ENCODE data around the gene PBX4.

The PBX4 gene

GRCh38 chr19:19515642-19516519 lies 102.6 kb downstream of the PBX4 start, which contains the start of gene NDUFA13 (continued):
- no peak for TF ChIP-seq ZNF280D (tag by site-specific recombination; IDR thresholded peaks at IDR 0.05)
- TF ChIP-seq ZNF747 (tag by site-specific recombination; IDR thresholded peaks at IDR 0.05): no peak
- peak; percentile 98 for TF ChIP-seq YY2 (tag by site-specific recombination; IDR thresholded peaks at IDR 0.05)
- no peak for TF ChIP-seq ZSCAN16 (tag by site-specific recombination; IDR thresholded peaks at IDR 0.05)
- TF ChIP-seq ZNF138 (tag by site-specific recombination; IDR thresholded peaks at IDR 0.05; ENCODE audit: borderline replicate concordance): no peak
- TF ChIP-seq ZNF174 (tag by site-specific recombination; IDR thresholded peaks at IDR 0.05): no peak
- TF ChIP-seq ZNF555 (tag by site-specific recombination; conservative IDR thresholded peaks at IDR 0.05): no peak
- 0 out of 2 replicates have a peak, but pooled peaks have one; percentile 27 for TF ChIP-seq ZNF391 (tag by site-specific recombination; IDR thresholded peaks at IDR 0.05; ENCODE audit: borderline replicate concordance, low read depth)
- no peak for TF ChIP-seq GLIS2 (tag by site-specific recombination; IDR thresholded peaks at IDR 0.05)
- no peak for TF ChIP-seq ZBTB1 (tag by site-specific recombination; IDR thresholded peaks at IDR 0.05)
- no peak for TF ChIP-seq ZNF585B (tag by site-specific recombination; IDR thresholded peaks at IDR 0.05)
- TF ChIP-seq ZXDB (tag by site-specific recombination; IDR thresholded peaks at IDR 0.05): peak; percentile 82; the same call in 1 of the 2 replicates
- TF ChIP-seq YY1 (tag by site-specific recombination; IDR thresholded peaks at IDR 0.05): peak; percentile 97
- TF ChIP-seq ZNF133 (tag by site-specific recombination; IDR thresholded peaks at IDR 0.05): no peak
- no peak for TF ChIP-seq ZNF155 (tag by site-specific recombination; IDR thresholded peaks at IDR 0.05)
- peak; percentile 78 for TF ChIP-seq SP2 (tag by site-specific recombination; IDR thresholded peaks at IDR 0.05)
- no peak for TF ChIP-seq ZNF510 (tag by site-specific recombination; IDR thresholded peaks at IDR 0.05; ENCODE audit: insufficient replicate concordance)
- peak; percentile 38; the same call in 1 of the 2 replicates for TF ChIP-seq ZNF394 (tag by site-specific recombination; IDR thresholded peaks at IDR 0.05; ENCODE audit: borderline replicate concordance)
- peak; percentile 66; the same call in 1 of the 2 replicates for TF ChIP-seq ZNF501 (tag by site-specific recombination; IDR thresholded peaks at IDR 0.05)
- TF ChIP-seq ZNF558 (tag by site-specific recombination; IDR thresholded peaks at IDR 0.05): no peak
- no peak for TF ChIP-seq ZNF704 (tag by site-specific recombination; IDR thresholded peaks at IDR 0.05)
- peak; percentile 38; the same call in 1 of the 2 replicates for TF ChIP-seq PRDM10 (tag by site-specific recombination; IDR thresholded peaks at IDR 0.05)
- TF ChIP-seq ZFP69B (tag by site-specific recombination; IDR thresholded peaks at IDR 0.05): peak; percentile 79; the same call in 1 of the 2 replicates
- TF ChIP-seq ZNF529 (tag by site-specific recombination; IDR thresholded peaks at IDR 0.05; ENCODE audit: insufficient replicate concordance): no peak
- TF ChIP-seq, protein P1, sequence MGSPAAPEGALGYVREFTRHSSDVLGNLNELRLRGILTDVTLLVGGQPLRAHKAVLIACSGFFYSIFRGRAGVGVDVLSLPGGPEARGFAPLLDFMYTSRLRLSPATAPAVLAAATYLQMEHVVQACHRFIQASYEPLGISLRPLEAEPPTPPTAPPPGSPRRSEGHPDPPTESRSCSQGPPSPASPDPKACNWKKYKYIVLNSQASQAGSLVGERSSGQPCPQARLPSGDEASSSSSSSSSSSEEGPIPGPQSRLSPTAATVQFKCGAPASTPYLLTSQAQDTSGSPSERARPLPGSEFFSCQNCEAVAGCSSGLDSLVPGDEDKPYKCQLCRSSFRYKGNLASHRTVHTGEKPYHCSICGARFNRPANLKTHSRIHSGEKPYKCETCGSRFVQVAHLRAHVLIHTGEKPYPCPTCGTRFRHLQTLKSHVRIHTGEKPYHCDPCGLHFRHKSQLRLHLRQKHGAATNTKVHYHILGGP (tag by site-specific recombination; IDR thresholded peaks at IDR 0.05): no peak
- TF ChIP-seq, protein P2, sequence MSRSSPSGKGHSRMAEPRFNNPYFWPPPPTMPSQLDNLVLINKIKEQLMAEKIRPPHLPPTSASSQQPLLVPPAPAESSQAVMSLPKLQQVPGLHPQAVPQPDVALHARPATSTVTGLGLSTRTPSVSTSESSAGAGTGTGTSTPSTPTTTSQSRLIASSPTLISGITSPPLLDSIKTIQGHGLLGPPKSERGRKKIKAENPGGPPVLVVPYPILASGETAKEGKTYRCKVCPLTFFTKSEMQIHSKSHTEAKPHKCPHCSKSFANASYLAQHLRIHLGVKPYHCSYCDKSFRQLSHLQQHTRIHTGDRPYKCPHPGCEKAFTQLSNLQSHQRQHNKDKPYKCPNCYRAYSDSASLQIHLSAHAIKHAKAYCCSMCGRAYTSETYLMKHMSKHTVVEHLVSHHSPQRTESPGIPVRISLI (tag by site-specific recombination; IDR thresholded peaks at IDR 0.05): no peak
- TF ChIP-seq AEBP2 (tag by site-specific recombination; IDR thresholded peaks at IDR 0.05; ENCODE audit: borderline replicate concordance): no peak
